K562 (cell line): ENCODE measurements around the gene FAM120B.

Source experiments
- CTCF ChIP-seq, 3 experiments: IDR thresholded peaks in 2 of 3; conservative IDR thresholded peaks in 1 of 3; 2 replicates each; pipeline ENCODE4 v1.5.1; 2011 to 2012; ENCODE audit warnings: low read length in 3 of 3, mild to moderate bottlenecking in 3 of 3, control low read depth in 2 of 3, improper control_type of control experiment in 1 of 3, inconsistent platforms in 1 of 3, low read depth in 1 of 3, mixed read lengths in 1 of 3, moderate library complexity in 1 of 3; ENCODE audit not compliant: insufficient read depth in 2 of 3
- ELF1 ChIP-seq: fragments of 200-800 bp; sonication (Bioruptor generic); IDR thresholded peaks from 2 replicates; pipeline ENCODE4 v1.6.1; 2016; ENCODE audit warnings: missing genetic modification characterization, missing compliant biosample characterization
- NCOA6 ChIP-seq: fragments of 450-650 bp; IDR thresholded peaks from 2 replicates; pipeline ENCODE4 v1.6.1; 2017; ENCODE audit warnings: mild to moderate bottlenecking
- NFRKB ChIP-seq: fragments of 450-650 bp; IDR thresholded peaks from 2 replicates; pipeline ENCODE4 v1.6.1; 2016; ENCODE audit warnings: low read depth
- RAD21 ChIP-seq, 2 experiments: fragments of 250-450 bp in 1 of 2; fragments of 450-650 bp in 1 of 2; sonication (Bioruptor Pico) in 1 of 2; formaldehyde crosslinking in 1 of 2; IDR thresholded peaks in 1 of 2; conservative IDR thresholded peaks in 1 of 2; 2 replicates each; pipeline versions ENCODE4 v1.4.0 to v1.8.0; 2020 to 2022; ENCODE audit warnings: mild to moderate bottlenecking in 2 of 2, moderate library complexity in 1 of 2
- TEAD4 ChIP-seq, 2 experiments: sonication (generic) in 1 of 2; formaldehyde crosslinking in 1 of 2; IDR thresholded peaks; 2 replicates each; pipeline versions ENCODE4 v1.6.1 to v1.8.0; 2012 to 2022; ENCODE audit warnings: borderline replicate concordance in 1 of 2, inconsistent platforms in 1 of 2, low read length in 1 of 2, mild to moderate bottlenecking in 1 of 2, missing genetic modification reagents in 1 of 2
- USF1 ChIP-seq: sonication (generic); formaldehyde crosslinking; IDR thresholded peaks from 2 replicates; pipeline ENCODE4 v1.9.0; 2022; ENCODE audit warnings: mild to moderate bottlenecking, missing genetic modification reagents
- TF ChIP-seq, protein P1 (sequence below): fragments of 450-650 bp; IDR thresholded peaks from 2 replicates; pipeline ENCODE4 v1.6.1; 2016; ENCODE audit warnings: low read depth, mild to moderate bottlenecking, moderate library complexity

DNA sequence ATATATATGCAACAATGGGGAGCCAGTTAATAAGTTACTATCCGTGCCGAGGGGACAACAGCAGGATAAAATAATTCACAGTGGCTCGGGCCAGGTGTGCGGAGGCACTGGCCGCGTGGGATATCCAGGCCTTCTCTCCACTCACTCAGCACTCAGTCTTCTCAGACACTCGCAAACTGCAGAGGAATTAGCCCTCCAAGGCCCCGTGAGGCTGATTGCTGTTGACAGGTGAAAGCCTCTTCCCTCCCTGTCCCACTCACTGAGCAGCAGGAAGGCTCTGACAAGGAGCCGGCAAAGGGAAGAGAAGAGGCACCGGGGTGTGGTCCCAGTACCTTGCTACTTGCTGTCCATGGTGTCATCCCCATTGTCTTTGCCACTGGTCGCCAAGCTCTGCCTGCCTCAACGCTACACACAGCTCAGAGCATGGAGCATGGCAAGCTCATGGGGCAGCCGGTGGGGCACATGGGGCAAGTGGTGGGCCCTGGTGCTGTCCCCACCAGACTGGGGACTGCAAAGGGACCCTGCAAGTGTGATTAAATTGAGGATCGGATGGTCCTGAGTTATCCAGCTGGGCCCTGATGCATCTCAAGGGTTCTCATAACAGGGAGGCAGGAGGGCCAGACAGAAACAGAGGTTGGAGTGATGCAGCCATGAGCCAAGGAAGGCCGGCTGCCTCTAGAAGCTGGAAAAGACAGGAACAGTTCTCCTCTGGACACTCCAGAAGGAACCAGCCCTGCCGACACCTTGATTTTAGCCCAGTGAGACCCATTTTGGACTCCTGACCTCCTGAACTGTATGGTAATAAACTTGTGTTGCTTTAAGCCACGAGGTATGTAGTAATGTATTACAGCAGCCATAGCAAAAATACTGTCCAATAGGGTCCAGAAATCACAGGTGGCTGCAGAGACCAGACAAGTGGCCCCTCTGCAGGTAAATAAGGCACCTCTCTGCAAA, 126.9 kb downstream of the FAM120B start:
- TF ChIP-seq RAD21 (CRISPR knock-in tag; conservative IDR thresholded peaks at IDR 0.05 in 1 of 2, IDR thresholded peaks at IDR 0.05 in 1 of 2) (no peak), NCOA6 (no peak), TEAD4 (IDR thresholded peaks at IDR 0.05; ENCODE audit: low read length) (no peak), TEAD4 (CRISPR knock-in tag; IDR thresholded peaks at IDR 0.05; ENCODE audit: borderline replicate concordance) (no peak), NFRKB (no peak), ELF1 (tag) (no peak), CTCF (IDR thresholded peaks at IDR 0.05 in 2 of 3, conservative IDR thresholded peaks at IDR 0.05 in 1 of 3; ENCODE audit: insufficient read depth in 2 of 3, low read depth in 1 of 3, low read length in 3 of 3) (no peak), USF1 (CRISPR knock-in tag) (no peak)
- TF ChIP-seq, protein P1, sequence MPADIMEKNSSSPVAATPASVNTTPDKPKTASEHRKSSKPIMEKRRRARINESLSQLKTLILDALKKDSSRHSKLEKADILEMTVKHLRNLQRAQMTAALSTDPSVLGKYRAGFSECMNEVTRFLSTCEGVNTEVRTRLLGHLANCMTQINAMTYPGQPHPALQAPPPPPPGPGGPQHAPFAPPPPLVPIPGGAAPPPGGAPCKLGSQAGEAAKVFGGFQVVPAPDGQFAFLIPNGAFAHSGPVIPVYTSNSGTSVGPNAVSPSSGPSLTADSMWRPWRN, result no peak
